Measurements from ENCODE around the gene MLPH. TPM values are rescaled to one million over a fixed set of nuclear protein-coding genes. Genes with fewer than 3 reads are reported as not detected.

Gene MLPH
- total RNA-seq, 1 donor from 2014 or later, result 91.0 TPM

DNA sequence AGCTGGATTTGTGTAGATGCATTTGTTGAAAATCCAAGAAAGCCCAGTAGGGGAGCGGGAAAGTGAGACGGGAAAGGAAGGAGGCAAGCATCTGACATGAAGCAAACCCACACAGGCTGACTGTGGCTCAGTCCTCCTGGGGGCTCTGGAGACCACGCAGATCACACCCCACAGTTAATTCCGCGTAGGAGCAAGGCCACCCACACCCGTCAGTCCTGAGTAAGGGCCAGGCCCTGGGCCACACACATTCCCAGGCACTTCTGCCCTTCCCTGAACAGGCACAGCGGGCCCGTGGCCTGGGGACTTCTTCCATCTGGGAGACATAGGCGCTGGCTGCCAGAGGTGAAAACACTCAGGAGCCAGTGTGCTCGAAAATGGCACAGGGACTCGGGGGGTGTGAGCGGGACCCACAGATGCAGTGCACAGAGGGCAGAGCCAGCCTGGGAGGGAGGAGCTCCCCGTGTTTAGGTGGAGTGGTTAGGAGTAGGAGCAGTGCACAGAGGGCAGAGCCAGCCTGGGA, 59.9 kb downstream of the MLPH start:
- Histone ChIP-seq H3K4me3 (no peak overlapping the region), H3K36me3 (no peaks in the 10 kb centered on the region), H3K9me3 (no peaks in the 10 kb centered on the region), H3K27me3 (no peaks in the 10 kb centered on the region), H3K4me1 (no peaks in the 10 kb centered on the region), H3K27ac (no peak overlapping the region)
- DNase-seq (ENCODE audit: low spot score in 2 of 2), result no peak
- intact Hi-C loops (cut with DNase I), result no loop called here
- TF ChIP-seq, protein P1, sequence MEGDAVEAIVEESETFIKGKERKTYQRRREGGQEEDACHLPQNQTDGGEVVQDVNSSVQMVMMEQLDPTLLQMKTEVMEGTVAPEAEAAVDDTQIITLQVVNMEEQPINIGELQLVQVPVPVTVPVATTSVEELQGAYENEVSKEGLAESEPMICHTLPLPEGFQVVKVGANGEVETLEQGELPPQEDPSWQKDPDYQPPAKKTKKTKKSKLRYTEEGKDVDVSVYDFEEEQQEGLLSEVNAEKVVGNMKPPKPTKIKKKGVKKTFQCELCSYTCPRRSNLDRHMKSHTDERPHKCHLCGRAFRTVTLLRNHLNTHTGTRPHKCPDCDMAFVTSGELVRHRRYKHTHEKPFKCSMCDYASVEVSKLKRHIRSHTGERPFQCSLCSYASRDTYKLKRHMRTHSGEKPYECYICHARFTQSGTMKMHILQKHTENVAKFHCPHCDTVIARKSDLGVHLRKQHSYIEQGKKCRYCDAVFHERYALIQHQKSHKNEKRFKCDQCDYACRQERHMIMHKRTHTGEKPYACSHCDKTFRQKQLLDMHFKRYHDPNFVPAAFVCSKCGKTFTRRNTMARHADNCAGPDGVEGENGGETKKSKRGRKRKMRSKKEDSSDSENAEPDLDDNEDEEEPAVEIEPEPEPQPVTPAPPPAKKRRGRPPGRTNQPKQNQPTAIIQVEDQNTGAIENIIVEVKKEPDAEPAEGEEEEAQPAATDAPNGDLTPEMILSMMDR (IDR thresholded peaks at IDR 0.05), result no peak

DNA sequence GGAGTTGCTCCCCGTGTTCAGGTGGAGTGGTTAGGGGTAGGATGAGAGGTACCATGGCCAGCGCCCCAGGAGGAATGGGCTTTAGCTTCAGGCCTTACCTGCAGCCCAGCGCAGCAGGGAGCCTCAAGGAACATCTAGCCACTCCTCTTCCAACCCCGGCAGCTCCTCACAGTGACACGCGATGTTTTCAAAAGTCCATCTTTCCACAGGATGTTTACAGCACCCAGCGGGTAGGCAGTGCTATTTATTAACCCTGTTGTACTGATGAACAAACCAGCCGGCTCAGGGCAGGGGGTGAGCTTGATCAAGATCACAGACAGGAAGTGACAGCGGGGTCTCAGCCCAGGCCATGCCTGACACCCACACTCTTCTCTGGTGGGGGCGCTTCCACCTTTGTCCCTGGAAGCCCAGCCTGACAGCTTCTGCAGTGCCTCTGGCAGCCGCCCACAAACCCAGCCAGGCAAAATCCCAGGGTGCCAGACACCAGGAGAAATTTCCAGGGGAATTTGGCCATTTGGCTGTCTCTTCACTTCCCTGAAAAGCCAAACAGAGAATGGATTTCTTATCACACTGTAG, 60.9 kb downstream of the MLPH start:
- TF ChIP-seq, protein P1 (IDR thresholded peaks at IDR 0.05), result no peak
- intact Hi-C loops (cut with DNase I), result no loop called here
- Histone ChIP-seq H3K27me3 (no peaks in the 10 kb centered on the region), H3K9me3 (no peaks in the 10 kb centered on the region), H3K36me3 (no peaks in the 10 kb centered on the region), H3K27ac (no peak overlapping the region), H3K4me3 (no peak overlapping the region), H3K4me1 (no peaks in the 10 kb centered on the region)
- no peak for DNase-seq (ENCODE audit: low spot score in 2 of 2)

DNA sequence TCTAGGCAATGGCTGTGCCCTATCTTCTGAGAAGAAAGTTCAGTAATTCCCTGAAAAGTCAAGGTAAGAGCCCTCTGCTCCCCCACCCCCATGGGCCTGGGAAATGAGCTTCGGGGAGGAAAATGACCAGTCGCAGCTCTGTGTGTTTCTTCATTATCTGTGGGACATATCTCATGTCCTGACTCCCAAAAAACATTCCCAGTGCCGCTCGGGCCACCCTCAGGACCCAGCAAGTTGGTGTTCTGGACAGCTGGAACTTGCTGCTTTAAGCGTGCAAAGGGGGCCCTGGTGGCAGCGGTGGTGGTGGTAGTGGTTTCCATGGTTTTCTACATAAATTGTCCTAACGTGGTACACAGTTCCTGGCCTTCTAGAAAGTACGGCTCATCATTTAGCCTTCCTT, 62.2 kb downstream of the MLPH start:
- intact Hi-C loops (cut with DNase I), result no loop called here
- Histone ChIP-seq H3K27ac (no peak overlapping the region), H3K4me3 (no peak overlapping the region), H3K27me3 (no peaks in the 10 kb centered on the region), H3K36me3 (no peaks in the 10 kb centered on the region), H3K9me3 (no peaks in the 10 kb centered on the region), H3K4me1 (no peaks in the 10 kb centered on the region)
- no peak for DNase-seq (ENCODE audit: low spot score in 2 of 2)
- TF ChIP-seq, protein P1 (IDR thresholded peaks at IDR 0.05), result no peak

DNA sequence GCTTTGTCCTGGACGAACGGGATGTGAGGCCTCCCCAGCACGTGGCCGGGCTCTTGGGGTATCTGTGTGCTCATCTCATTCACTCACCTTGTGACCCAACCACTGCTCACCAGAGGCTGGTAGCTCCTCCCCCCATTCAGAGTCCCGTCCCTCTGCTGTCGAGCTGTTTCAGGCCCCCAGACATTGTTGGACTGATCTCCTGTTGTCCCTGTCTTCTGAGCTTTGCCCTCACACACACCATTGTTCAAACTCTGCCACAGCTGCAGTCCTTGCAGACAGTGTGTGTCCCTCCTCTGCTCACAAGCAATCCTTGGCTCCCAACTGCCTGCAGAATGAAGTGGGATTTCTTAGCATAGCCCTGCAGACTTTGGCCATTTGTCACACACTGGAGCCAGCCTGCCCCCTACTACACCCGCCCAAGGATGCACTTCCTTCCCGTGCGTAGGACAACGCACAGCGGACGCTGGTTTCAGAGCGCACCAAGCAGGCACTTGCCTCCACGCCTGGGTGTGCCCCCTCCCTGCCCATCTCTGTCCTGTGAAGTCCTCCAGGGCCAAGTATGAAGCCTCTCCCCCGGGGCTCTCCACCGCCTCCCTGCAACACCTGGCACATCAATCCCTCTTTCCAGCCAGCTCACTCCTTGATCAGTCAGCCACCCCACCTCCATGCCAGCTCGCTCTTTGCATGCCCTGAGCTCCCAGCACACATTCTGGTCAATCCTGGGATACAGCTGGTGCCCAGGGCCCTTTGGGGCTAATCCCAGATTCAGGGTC, 62.8 kb downstream of the MLPH start:
- Histone ChIP-seq H3K27ac (no peak overlapping the region), H3K4me3 (no peak overlapping the region), H3K27me3 (no peaks in the 10 kb centered on the region), H3K4me1 (no peaks in the 10 kb centered on the region), H3K36me3 (no peaks in the 10 kb centered on the region), H3K9me3 (peaks cover 0 to 2% of the 10 kb centered on the region in 2 donors)
- TF ChIP-seq, protein P1 (IDR thresholded peaks at IDR 0.05), result no peak
- intact Hi-C loops (cut with DNase I), result no loop called here
- no peak for DNase-seq (ENCODE audit: low spot score in 2 of 2)

DNA sequence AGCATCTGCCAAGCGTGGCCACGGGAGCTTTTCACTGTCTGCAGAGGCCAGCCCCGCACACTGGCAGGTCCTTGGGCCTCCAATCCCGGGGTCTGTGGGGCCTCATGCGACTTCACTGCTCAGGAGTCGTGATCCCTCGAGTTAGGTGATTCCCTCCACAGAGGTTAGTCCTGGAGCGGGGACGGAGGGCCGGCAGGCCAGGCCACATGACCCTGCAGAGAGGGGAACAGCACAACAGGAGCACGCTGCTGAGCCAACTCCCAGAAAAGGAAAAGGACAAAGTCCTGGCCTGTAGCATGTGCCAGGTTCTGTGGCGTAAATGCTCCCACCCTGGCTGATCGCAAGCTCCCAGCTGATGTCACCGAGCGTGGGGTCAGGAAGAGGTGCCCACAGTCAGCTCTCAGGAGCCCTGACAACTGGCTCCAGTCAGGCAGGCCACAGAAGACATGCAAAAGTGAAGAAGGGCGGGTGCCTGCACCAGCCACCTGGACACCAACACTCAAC, 64.1 kb downstream of the MLPH start:
- no peak for DNase-seq (ENCODE audit: low spot score in 2 of 2)
- Histone ChIP-seq H3K9me3 (peaks cover 3 to 13% of the 10 kb centered on the region in 2 donors), H3K27ac (no peak overlapping the region), H3K27me3 (no peaks in the 10 kb centered on the region), H3K4me1 (no peaks in the 10 kb centered on the region), H3K4me3 (no peak overlapping the region), H3K36me3 (no peaks in the 10 kb centered on the region)
- TF ChIP-seq, protein P1 (IDR thresholded peaks at IDR 0.05), result no peak
- intact Hi-C loops (cut with DNase I), result no loop called here

All from ascending aorta (tissue), 2 donors.